NCI-H1092 (cell line): ENCODE results near the gene IHH.

Source experiments
- DNase-seq: peaks from one replicate; lab custom pipeline; 2025; lab: John Stamatoyannopoulos, UW

IHH gene

DNA sequence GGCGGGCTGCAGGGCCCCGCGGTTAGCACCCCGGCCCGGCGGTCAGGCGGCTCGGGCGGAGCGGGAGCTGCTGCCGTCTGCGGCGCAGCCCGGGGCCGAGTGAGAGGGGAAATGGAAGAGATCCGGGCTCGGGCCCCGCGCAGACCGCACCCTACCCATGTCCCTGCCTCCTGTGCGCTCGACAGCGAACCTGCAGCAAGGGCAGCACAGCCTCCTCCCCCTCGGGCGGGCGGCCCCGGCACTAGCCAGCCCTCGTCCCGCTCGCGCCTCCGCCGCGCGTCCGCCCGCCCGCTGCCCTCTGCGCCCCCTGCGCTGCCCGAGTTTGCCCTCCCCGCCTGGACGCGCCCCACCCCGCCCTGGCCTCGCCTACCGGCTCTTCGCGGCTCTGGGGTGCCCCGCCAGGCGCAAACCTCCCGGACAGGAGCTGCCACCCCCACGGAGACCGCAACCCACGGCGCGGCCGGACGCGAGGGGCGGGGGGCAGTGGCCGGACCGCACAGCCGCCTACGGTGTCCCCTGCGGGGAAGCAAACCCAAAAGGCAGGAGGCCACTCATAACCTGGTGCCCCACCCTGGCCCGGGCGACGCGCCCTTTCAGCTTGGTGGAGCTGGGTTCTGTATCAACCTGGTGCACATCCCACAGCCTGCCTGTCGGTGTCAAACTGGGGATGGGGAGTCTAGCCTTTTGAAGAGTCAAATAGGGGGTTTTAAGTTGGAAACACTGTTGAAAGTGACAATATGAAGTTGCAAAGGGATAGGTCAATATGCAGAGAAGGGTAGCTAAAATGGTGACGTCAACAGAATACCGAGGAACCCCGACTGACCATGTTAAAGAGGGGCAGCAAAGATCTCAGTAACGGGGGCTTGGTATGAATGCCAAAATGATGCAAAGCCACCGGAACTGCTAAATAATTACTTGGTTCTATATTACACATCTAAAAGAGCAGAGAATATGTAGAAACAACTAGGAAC lies at the start of gene IHH:
Gene IHH, minus strand, starts transcription at position 101 of the 971 bp plus-strand sequence. CDS start 454 bp downstream, outside the sequence.
- no peak for DNase-seq

DNA sequence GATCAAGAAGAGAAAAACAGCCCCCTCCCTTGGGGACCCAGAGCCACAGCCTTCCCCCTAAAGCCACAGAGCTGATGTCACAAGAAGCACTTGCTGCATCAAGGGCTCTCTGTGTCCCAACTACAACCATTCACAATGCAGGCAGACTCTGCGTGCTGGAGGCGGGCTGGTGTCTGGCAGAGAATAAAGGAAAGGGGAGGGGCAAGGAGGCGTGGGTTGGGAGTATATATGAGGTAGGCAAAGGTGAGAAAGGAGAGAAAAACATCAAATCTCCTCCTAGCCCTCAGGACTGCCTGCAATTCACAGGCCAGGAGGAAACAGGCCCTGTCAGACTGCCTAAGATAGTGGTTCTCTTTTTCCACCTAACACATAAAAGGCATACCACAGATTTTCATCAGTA lies 48.8 kb upstream of the IHH start:
- DNase-seq, result no peak

DNA sequence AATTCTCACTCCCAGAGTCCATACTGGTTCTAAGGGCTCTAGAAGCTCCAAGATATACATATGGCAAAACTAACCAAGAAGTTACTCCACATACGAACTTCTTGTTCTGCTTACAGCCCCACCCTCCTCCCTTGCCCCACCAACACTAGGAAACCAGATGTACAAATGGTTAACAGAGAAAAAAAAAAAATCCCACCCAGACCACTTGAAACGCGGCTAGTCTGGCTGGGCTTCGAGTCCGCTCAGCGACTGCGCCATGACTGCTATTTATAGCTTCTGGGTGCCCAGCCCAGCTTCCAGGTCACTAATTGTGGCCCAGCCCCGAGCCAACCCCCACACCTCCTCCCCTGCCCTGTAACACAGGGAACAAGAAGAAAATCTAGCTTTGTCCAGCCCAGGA lies 47.0 kb upstream of the IHH start:
- no peak for DNase-seq

GRCh38 chr2:219106251-219106650 lies 45.5 kb upstream of the IHH start:
- no peak for DNase-seq

GRCh38 chr2:219104107-219105035 lies 43.6 kb upstream of the IHH start:
- no peak for DNase-seq

GRCh38 chr2:219099329-219099728 lies 38.6 kb upstream of the IHH start:
- DNase-seq, result no peak

GRCh38 chr2:219095406-219095935 lies 34.8 kb upstream of the IHH start:
- no peak for DNase-seq

- DNase-seq, result no peak
Observed at GRCh38 chr2:219094171-219094570, 33.5 kb upstream of the IHH start.

DNA sequence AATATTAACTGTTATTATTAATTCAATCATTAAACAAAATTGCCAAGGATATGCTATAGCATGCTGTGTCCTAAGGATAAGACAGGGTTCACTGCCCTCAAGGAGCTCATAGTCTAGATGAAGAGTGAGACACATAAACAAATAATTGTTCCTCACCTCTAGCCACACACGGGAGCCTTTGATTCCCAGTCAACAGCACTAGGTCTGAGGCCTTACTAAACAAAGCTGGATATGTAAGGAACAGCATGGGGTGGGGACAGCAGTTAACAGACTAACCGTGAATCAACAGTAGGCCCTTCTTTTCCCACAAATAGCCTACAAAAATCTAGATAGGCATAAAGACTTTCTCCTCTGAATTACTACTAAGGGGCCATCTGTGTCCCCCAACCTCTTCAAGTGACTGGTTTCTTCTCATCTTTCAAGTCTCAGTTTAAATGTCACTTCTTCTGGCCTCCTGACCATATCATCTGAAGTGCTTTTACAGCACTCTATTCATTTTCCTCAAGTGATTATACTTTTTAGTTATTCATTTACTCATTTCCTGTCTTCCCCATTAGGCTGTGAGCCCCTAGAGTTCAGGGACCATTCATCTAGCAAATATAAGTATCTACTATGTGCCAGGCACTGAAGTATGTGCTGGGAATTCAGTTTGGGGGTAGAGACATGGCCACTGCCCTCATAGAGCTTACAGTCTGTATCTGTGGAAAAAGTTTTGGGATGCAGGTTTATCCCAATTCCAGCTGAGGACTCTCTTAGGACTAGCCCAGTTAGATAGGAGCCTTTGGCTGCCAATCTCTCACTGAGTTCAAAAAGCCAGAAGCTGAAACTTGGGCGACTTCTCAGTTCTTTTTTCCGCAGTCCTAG lies 29.9 kb upstream of the IHH start:
- DNase-seq, result no peak

DNA sequence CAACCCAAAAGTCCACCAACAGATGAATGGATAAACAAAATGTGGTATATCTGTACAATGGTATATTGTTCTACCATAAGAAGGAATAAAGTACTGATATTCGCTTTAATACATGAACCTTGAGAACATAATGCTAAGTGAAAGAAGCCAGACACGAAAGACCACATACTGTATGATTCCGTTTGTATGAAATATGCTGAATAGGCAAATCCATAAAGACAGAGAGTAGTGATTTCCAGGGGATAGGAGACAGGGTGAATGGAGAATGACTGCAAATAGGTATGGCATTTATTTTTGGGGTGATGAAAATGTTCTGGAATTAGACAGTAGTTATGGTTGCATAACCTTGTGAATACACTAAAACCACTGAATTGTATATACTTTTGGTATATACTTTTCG lies 28.6 kb upstream of the IHH start:
- no peak for DNase-seq

- no peak for DNase-seq
Observed at GRCh38 chr2:219087848-219088247, 27.1 kb upstream of the IHH start.

- no peak for DNase-seq
Observed at GRCh38 chr2:219087361-219087760, 26.6 kb upstream of the IHH start.

- DNase-seq, result no peak
Observed at GRCh38 chr2:219086196-219086595, 25.5 kb upstream of the IHH start.

DNA sequence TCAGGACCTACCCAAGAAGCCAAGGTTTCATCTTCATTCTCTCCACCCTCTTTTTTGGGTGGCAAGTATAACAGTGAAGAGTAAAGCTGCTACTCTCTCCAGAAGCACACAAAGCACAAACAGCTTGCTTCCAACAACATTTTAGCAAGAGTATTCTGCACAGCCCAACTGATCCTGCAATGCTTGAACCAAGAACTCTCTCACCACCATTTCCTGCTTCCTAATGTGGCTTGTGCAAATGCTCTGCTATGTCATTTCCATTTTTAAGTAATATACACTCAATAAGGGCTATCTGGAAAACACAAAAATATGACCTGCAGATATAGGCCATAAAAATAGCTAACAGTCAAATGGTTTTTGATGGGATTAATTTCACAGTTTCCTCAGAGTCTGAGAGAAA lies 24.1 kb upstream of the IHH start:
- no peak for DNase-seq

DNA sequence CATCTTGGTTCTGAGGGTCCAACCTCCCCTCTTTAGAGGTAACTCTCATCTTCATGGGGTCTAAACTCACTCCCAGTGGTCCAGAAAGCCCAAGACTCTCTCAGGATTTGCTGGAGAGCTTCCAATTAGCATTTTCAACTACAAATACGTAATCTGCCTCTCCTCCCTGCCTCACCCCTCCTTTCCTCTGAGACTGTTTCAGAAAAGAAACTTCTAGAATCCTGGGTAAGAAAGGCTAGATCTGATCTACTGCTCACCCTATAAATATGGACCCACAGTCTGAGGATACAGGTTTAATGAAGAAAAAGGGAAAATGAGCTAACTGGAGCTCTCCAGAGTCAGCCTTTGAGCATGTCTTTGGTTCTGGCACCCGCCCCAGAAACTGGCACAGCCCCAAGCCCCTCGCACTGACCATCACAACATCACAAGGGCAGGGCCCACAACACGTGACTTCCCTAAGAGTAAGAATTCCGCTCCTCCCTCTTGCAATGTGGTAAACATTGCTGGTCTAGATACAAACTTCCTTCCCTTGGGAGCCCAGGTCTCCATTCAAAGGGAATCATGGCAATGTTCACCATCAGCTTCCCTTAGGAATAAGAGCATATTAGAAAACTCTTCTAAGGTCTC lies 21.7 kb upstream of the IHH start:
- DNase-seq, result no peak

DNA sequence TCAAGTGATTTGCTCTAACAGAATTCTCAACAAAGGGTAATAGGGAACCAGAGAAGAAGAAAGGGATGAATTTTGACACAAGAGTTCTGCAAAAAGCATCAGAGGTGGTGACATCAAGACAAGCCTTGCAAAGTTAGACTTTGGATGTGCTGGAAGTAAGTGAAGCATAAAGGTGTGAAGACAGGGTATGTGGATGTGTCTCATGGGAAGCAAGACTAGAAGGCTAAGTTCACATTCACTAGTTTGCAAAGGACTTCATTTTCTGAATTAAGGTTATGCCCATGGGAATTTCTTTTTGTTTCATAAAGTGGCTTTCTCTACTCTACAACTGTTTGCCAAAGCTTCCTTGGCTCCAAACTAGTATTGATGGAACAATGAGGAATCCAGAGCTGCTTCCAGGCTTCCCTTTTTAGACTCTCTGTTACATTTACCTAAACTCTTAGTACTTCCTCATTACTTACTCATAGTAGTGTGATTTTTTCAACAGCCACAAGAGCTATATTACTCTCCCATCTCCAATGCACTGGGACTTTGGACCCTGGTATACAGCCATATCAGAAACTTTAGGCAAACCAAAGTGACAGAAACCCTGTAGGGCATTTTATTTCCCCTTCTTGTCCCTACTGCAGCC lies 21.1 kb upstream of the IHH start:
- DNase-seq, result no peak

DNA sequence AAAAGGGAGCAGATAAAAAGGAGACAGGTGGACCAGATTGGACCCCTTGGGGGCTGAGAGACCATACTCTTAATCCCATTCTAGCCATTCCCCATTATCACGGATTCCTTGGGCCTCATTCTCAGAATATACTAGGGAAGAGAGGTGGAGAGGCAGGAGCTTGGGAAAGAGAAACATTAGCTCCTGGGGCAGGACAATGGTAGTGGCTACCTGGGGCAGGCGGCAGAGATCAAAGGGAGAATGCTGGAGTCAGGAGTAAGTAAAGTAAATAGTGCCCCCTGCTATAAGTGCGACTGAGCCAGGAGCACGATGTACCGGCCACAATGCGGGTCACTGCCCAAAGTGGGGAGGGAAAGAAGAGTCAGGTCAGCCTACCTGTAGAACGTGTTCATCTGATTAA lies 20.4 kb upstream of the IHH start:
- DNase-seq, result no peak

GRCh38 chr2:219079417-219079816 lies 18.7 kb upstream of the IHH start:
- DNase-seq, result no peak

DNA sequence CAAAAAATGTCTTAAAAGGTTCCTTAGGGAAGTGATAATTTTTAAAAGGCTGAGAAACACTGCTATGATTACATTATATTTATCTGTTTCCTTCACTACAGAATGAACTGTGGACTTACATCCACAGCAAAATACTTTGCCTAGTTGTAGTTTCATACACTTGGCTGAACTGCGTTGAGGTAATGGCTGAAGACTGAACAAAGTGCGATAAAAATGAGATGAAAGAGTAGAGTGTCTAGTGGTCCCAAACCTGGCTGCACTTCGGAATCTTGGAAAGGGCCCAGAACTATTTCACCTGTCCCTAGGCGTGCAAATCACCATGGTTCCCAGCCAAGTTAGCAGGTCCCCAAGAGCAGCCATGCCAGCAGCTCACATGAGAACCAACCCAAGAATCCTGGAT lies 18.2 kb upstream of the IHH start:
- no peak for DNase-seq

DNA sequence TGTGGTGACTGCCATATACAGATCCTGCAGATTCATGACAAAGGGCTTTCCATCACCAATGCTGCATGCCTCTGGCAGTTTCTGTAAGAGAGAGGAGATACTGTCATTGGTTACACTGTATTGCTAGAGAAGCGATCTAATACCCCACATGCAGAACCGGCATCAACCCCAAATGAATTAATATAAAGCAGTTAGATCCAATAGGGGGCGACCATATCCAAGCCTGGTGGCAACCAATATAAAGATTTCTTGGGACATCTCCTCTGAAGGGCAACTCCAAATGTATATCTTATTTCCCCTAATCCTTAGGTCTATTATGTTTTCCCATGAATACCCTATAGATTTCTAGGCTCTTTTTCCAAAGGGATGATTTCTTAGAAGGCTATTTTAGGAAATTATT lies 17.4 kb upstream of the IHH start:
- no peak for DNase-seq

DNA sequence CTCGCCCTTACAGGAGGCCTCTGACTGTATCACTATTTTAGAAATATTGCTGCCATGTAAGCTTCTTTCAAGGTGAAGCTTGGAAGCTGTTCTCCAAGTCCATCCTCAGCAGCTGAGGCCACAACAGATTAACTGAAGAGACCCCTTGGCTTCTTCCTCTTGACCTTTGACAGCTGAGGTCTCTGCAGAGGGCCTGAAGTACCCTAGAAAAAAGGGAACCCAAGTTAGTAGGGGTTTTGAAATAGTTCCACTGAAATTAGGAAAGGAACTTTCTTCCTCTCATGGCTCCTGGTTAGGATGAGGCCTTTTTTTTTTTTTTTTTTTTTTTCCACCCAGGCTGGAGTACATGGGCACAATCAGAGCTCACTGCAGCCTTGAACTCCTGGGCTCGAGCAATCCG lies 15.5 kb upstream of the IHH start:
- no peak for DNase-seq
